Ovary (tissue), 9 donors: Measurements from ENCODE around the gene DOLPP1. TPM values are rescaled to one million over a fixed set of nuclear protein-coding genes. Genes with fewer than 3 reads are reported as not detected.

Experiments used
- DNase-seq, 5 donors: peaks; one replicate each; pipeline ENCODE4 v3.0.0-alpha.2; 2019 to 2020
- H3K27ac ChIP-seq, 2 donors: fragments of 200-600 bp; one replicate each; pipeline versions ENCODE4 v1.5.1 to v1.8.0; 2019 to 2022
- H3K27me3 ChIP-seq: fragments of 200-600 bp; one replicate; pipeline ENCODE4 v1.8.0; 2022
- H3K36me3 ChIP-seq: fragments of 200-600 bp; sonication (generic); one replicate; pipeline ENCODE4 v1.5.1; 2019
- H3K4me1 ChIP-seq: one replicate; pipeline ENCODE4 v1.8.1; 2013; ENCODE audit warnings: mild to moderate bottlenecking, moderate library complexity; ENCODE audit not compliant: insufficient read depth
- H3K4me3 ChIP-seq: fragments of 200-600 bp; sonication (generic); one replicate; pipeline ENCODE4 v1.5.1; 2017
- H3K9me3 ChIP-seq, 2 donors: fragments of 200-600 bp in 1 of 2; sonication (generic) in 1 of 2; one replicate each; pipeline versions ENCODE4 v1.5.1 to v1.8.1; 2013 to 2019; ENCODE audit warnings: mild to moderate bottlenecking in 1 of 2, moderate library complexity in 1 of 2
- EP300 ChIP-seq: sonication (generic); formaldehyde crosslinking; IDR thresholded peaks from one replicate; pipeline ENCODE4 v1.6.1; 2017; ENCODE audit warnings: antibody characterized with exemption
- POLR2A ChIP-seq: fragments of 450-650 bp; IDR thresholded peaks from one replicate; pipeline ENCODE4 v1.6.1; 2017; ENCODE audit warnings: antibody characterized with exemption, mild to moderate bottlenecking, moderate library complexity
- WGBS, 3 donors: extraction: QIAGEN DNeasy Blood & Tissue Kit in 1 of 3; methylation state at CpG; one replicate each; pipeline versions ENCODE4 v1.1.5 to v1.1.7; 2013 to 2017; 5-methylcytosine and 5-hydroxymethylcytosine counted together
- intact Hi-C, 4 donors: fragments of 100-400 bp; cut with DNase I; formaldehyde crosslinking; loops; one replicate each; pipeline versions ENCODE4 v1.11.0 to v1.15.1; 2022 to 2023
- polyA plus RNA-seq, 2 donors: library from polyadenylated mRNA; stranded (reverse); fragments of 200-250 nt in 1 of 2; fragments of 350-450 nt in 1 of 2; fragmentation: Illumina TruSeq in 1 of 2; extraction: RNeasy Lipid Tissue Mini Kit (QIAGEN cat#74804) in 1 of 2; gene quantifications; one replicate each; pipeline ENCODE4 v1.2.3, GENCODE V29; 2013 to 2014
- total RNA-seq, 7 donors: library from RNA; depleted of rRNA in 2 of 7; stranded (reverse); fragments of >200 nt in 2 of 7; fragmentation: NEBNext Ultra II Directional in 3 of 7; extraction: Animal tissue kit (Norgen Biotek cat#: 25700) in 3 of 7; gene quantifications; one replicate each; pipeline versions ENCODE4 v1.1.0 to v1.2.4, GENCODE V29; 2016 to 2023
- TF ChIP-seq, protein P1 (sequence below), 3 donors: fragments of 450-650 bp in 2 of 3; fragments of 200-600 bp in 1 of 3; IDR thresholded peaks; one replicate each; pipeline versions ENCODE4 v1.5.1 to v1.8.0; 2016 to 2022; ENCODE audit warnings: antibody characterized with exemption in 3 of 3, mild to moderate bottlenecking in 1 of 3
- donor health status: DM: no; HTN: no; CAD: no; lungs with moderate emphysema.
- donor health status: DM: no; HTN: no; CAD: no.
- donor health status: Bipolar disorder and iron deficiency.
- donor health status: DM: yes; HTN: yes; CAD: no.
- donor health status: DM: no; HTN: no; CAD: no.
- donor health status: DM: yes; HTN: yes; CAD: no.

Gene DOLPP1
- total and polyA plus RNA-seq, 9 donors, result 3.3 to 16.2 (median 8.6) TPM

DNA sequence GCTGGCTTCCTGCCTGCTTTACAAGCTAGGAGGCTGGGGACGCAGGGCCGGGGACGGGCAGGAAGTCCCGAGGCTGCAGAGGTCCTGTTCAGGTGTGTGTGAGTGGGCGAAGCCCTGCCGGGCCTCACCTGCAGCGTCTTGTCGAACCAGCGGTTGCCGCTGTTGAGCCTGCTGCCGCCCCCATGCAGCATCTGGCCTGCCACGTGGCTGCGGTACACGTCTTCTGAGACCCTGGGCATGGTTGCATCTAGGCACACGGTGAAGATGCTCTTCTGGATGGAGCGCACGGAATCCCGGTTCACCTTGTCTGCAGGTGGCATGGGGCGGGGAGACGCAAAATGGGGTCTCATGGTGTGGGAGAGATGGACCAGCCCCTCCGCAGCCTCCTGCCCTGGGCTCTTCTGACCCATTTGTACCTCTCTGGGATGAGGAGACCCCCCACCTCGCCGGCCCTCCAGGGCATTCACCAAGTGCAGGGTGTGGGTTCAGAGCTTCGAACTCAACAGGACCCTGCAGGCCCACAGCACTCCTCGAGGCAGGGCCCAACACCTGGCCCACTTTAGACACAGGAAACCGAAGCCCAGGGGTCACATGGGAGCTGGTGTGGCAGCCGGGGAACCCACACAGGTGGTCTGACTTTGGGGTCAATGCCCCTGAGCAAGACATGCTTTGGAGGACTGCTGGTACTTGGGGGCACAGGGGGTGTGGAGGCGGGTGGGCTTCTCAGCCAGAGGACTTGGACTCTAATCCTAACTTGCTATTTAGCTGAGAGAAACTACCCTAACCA lies 19.7 kb downstream of the DOLPP1 start:
- H3K36me3 ChIP-seq, result no peaks in the 10 kb centered on the region

DNA sequence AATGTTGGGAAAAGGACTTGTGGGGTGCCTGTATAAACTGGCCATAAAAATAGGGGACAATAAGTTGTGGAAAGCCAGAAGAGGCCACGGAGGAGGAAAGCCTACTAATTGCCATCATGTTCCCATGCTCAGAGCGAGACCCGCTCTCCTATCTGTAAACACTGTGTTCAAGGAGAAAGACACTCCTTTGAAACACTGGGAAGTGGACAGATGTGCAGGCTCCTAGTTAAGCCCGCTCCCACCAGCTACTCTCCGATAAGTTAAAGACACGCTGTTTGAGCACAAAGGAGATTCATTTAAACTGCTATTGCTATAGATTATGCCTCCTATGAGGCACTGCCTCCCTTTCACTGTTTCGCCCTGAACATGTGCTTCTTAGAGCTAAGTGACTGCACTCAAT lies 20.4 kb downstream of the DOLPP1 start:
- H3K4me1 ChIP-seq, result no peaks in the 10 kb centered on the region
- H3K9me3 ChIP-seq, result no peaks in the 10 kb centered on the region
- TF ChIP-seq, protein P1, sequence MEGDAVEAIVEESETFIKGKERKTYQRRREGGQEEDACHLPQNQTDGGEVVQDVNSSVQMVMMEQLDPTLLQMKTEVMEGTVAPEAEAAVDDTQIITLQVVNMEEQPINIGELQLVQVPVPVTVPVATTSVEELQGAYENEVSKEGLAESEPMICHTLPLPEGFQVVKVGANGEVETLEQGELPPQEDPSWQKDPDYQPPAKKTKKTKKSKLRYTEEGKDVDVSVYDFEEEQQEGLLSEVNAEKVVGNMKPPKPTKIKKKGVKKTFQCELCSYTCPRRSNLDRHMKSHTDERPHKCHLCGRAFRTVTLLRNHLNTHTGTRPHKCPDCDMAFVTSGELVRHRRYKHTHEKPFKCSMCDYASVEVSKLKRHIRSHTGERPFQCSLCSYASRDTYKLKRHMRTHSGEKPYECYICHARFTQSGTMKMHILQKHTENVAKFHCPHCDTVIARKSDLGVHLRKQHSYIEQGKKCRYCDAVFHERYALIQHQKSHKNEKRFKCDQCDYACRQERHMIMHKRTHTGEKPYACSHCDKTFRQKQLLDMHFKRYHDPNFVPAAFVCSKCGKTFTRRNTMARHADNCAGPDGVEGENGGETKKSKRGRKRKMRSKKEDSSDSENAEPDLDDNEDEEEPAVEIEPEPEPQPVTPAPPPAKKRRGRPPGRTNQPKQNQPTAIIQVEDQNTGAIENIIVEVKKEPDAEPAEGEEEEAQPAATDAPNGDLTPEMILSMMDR (IDR thresholded peaks at IDR 0.05), result no peak
- TF ChIP-seq EP300 (no peak), POLR2A (no peak)
- H3K36me3 ChIP-seq, result no peaks in the 10 kb centered on the region
- H3K27ac ChIP-seq, result no peak overlapping the region
- H3K27me3 ChIP-seq, result no peaks in the 10 kb centered on the region
- no peak overlapping the region for H3K4me3 ChIP-seq
- intact Hi-C loops, result no loop called here
- DNase-seq, result no peak
- 70 to 75% (median 72%) methylated on average over 7 of the region's 7 CpGs for WGBS, 3 donors

More for the DNA sequence above, 19.7 kb downstream of the DOLPP1 start:
- Histone ChIP-seq H3K27me3 (no peaks in the 10 kb centered on the region), H3K4me3 (no peak overlapping the region), H3K9me3 (no peaks in the 10 kb centered on the region), H3K27ac (no peak overlapping the region), H3K4me1 (no peaks in the 10 kb centered on the region)
- intact Hi-C loops, result no loop called here
- DNase-seq, result no peak
- 73 to 75% (median 74%) methylated on average over 28 of the region's 28 CpGs for WGBS, 3 donors
- TF ChIP-seq, protein P1 (IDR thresholded peaks at IDR 0.05), result no peak
- TF ChIP-seq EP300, result no peak
- no peak for TF ChIP-seq POLR2A

- Histone ChIP-seq H3K27me3 (no peaks in the 10 kb centered on the region), H3K27ac (no peak overlapping the region), H3K4me1 (no peaks in the 10 kb centered on the region), H3K4me3 (no peak overlapping the region), H3K36me3 (no peaks in the 10 kb centered on the region), H3K9me3 (no peaks in the 10 kb centered on the region)
- intact Hi-C loops, result no loop called here
- no peak for DNase-seq
- TF ChIP-seq POLR2A (no peak), EP300 (no peak)
- TF ChIP-seq, protein P1 (IDR thresholded peaks at IDR 0.05), result no peak
- 75 to 83% (median 75%) methylated on average over 13 of the region's 13 CpGs for WGBS, 3 donors
Measured at GRCh38 chr9:129102095-129102525, 21.2 kb downstream of the DOLPP1 start.

- peak in 2 of 5 donors; percentile 38 to 50 for DNase-seq
- Histone ChIP-seq H3K4me3 (no peak overlapping the region), H3K27ac (no peak overlapping the region), H3K4me1 (no peaks in the 10 kb centered on the region), H3K9me3 (no peaks in the 10 kb centered on the region), H3K27me3 (no peaks in the 10 kb centered on the region), H3K36me3 (no peaks in the 10 kb centered on the region)
- intact Hi-C loops, result no loop called here
- 58 to 63% (median 61%) methylated on average over 13 to 14 of the region's 14 CpGs for WGBS, 3 donors
- TF ChIP-seq, protein P1 (IDR thresholded peaks at IDR 0.05), result peak in 1 of 3 donors; percentile 7
- no peak for TF ChIP-seq POLR2A
Measured at GRCh38 chr9:129102791-129103594, 22.1 kb downstream of the DOLPP1 start.
